Hematopoietic multipotent progenitor cell treated with erythropoietin and hydrocortisone succinate and interleukin-3 and kit ligand, for 4 days (in vitro differentiated cells): ENCODE measurements around the gene UROC1.
A peak's percentile ranks its signal among the peaks of the same experiment; 100 is the strongest.

Experiments used
- DNase-seq: peaks from one replicate; pipeline ENCODE4 v3.0.0-alpha.2; 2015

The UROC1 gene

GRCh38 chr3:126515066-126515706, 2.4 kb downstream of the UROC1 start:
- DNase-seq: no peak

- no peak for DNase-seq
Measured at GRCh38 chr3:126514161-126514560, 3.4 kb downstream of the UROC1 start.

GRCh38 chr3:126512916-126513650, 4.5 kb downstream of the UROC1 start:
- no peak for DNase-seq

DNA sequence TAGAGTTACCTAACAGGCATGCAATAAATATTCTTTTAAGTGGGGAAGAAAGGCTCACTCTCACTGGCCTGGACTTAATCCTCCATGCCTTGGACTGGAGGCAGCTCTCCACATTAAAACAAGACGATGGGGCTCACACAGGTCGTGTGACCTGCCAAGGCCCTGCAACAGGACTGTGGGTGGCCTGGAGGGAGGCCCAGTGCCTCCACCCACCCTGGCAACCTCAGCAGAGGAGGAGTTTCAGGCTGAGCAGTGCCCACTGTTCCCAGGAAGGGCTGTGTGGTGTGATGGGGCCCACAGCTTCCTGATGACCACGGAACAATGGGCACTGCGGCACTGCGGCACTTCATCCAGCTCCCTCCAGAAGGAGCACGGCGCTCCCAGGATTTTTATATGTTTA, 5.5 kb downstream of the UROC1 start:
- no peak for DNase-seq

GRCh38 chr3:126511291-126511690, 6.3 kb downstream of the UROC1 start:
- no peak for DNase-seq

GRCh38 chr3:126510308-126510910, 7.2 kb downstream of the UROC1 start:
- no peak for DNase-seq

GRCh38 chr3:126509597-126510307, 7.8 kb downstream of the UROC1 start:
- peak; percentile 31 for DNase-seq

- no peak for DNase-seq
Measured at GRCh38 chr3:126508564-126508964, 9.0 kb downstream of the UROC1 start.

DNA sequence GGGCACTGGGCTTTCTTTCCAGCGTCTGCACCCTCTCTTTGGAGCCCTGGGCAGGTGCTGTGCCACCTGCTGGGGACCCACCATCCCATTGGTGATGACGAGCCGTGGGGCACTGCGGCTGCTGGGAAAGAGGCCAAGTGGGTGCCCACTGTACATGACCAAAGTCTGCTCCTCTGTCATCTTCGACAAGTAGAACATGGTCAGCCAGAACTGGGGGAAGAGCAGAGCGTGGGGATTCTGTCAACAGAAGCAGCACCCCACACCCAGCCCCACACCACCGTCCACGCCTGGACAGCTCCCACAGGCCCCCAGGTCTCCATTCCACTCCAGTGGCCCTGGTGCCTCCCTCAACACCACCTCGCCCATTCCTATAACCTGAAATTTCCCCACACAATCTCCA, 9.7 kb downstream of the UROC1 start:
- no peak for DNase-seq

- DNase-seq: no peak
Measured at GRCh38 chr3:126503701-126504100, 13.9 kb downstream of the UROC1 start.

DNA sequence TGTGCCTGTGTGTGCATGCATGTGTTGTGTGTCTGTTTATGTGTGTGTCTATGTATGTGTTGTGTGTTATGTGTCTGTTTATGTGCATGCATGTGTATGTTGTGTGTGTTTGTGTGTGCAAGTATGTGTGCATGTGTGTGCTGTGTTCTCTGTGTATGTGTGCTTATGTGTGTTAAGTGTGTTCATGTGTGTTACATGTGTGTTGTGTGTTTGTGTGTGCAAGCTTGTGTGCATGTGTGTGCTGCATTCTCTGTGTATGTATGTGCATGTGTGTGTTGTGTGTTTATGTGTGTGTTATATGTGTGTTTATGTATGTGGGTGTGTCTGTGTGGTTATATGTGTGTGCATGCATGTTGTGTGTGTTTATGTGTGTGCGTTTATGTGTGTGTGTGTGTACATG, 14.9 kb downstream of the UROC1 start:
- DNase-seq: no peak

- no peak for DNase-seq
Measured at GRCh38 chr3:126501736-126502135, 15.8 kb downstream of the UROC1 start.

- no peak for DNase-seq
Measured at GRCh38 chr3:126501054-126501453, 16.5 kb downstream of the UROC1 start.

- DNase-seq: no peak
Measured at GRCh38 chr3:126500016-126500415, 17.6 kb downstream of the UROC1 start.

DNA sequence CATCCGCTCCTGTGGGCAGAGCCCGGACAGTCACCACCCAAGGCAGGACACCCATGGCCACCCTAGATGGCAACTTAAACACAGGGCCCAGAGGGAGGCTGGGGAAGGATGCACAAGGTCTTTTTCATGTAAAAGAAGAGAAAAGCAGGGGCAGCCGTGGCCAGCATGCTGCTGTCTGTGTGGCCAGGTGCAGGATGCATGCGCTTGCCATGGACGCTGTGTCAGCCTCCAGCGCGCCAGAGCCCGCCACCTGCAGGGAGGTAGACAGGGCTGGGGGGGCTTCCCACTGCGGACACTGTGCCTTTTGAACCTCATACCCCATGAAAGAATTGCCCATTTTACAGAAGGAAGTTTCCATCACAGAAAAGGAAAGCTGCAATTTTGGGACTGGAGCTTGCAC, 18.2 kb downstream of the UROC1 start:
- DNase-seq: no peak

GRCh38 chr3:126498929-126499328, 18.6 kb downstream of the UROC1 start:
- no peak for DNase-seq

DNA sequence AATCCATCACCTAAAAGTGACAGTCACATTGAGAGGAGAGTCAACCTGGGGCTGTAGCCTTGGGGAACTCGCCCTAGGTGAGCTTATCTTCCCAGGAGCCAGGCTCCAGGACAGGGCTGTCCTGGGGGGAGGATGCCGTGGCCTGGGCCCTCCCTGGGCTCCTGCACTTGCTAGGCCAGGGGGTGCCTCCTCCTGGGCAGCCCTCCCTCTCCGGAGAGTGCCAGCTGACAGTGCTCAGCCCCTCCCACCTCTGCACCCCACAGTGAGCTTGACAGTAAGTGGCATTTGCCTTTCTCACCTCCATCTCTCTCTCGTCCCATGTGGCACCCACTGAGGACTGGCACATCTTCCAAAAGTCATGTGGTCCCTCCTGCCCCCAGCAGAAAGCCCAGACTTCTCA, 19.1 kb downstream of the UROC1 start:
- no peak for DNase-seq

- DNase-seq: no peak
Measured at GRCh38 chr3:126497956-126498355, 19.6 kb downstream of the UROC1 start.

GRCh38 chr3:126496894-126497850, 20.4 kb downstream of the UROC1 start:
- peak; percentile 37 for DNase-seq

- no peak for DNase-seq
Measured at GRCh38 chr3:126495786-126496185, 21.8 kb downstream of the UROC1 start.

GRCh38 chr3:126494970-126495230, 22.7 kb downstream of the UROC1 start:
- no peak for DNase-seq

DNA sequence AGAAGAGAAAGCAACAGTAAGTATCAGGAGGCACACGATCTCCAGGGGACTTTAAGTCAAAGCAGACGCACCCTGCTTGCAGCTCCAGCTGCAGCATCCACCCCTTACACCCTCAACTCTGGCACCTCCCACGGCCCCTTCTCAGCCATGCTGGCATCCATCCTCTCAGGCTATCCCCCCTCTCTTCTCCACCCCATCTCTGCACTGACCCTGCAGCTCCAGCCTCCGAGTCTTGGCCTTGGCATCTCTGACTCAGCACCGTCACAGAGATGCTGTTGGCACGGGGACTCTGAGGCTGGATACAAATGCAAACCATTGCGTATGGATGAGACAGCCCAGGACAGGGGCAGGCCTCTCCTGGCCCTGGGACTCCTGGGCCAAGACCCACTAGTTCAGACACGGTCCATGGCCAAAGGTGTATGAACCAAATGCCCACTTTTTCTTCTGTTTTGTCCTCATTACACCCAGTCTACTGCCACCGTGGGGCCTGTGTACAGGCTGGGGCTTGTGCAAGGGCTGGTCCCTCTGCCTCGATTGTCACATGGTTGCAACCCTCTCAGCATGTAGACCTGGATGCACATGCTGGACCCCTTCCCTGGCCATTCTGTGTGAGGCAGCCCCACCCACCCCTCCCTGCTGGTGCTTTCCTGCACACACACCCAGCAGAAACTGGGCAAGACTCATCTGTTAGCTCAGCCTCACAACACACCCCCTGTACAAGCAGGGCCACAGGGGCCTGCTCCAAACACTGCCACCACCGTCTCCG, 23.2 kb downstream of the UROC1 start:
- no peak for DNase-seq
